OCI-LY7 (cell line): ENCODE results near the gene SH3BGRL3.

Experiments used
- EZH2phosphoT487 ChIP-seq: fragments of 200-600 bp; sonication (generic); IDR thresholded peaks from 2 replicates; pipeline ENCODE4 v1.6.1; 2018; ENCODE audit warnings: low read depth, borderline replicate concordance, mild to moderate bottlenecking, mixed run types, antibody characterized with exemption, low read length, moderate library complexity, mixed read lengths
- TF ChIP-seq, protein P1 (sequence below): fragments of 200-600 bp; sonication (generic); conservative IDR thresholded peaks from 2 replicates; pipeline ENCODE4 v1.5.1; 2014; ENCODE audit warnings: mild to moderate bottlenecking, antibody characterized with exemption, low read length, moderate library complexity, mixed read lengths

DNA sequence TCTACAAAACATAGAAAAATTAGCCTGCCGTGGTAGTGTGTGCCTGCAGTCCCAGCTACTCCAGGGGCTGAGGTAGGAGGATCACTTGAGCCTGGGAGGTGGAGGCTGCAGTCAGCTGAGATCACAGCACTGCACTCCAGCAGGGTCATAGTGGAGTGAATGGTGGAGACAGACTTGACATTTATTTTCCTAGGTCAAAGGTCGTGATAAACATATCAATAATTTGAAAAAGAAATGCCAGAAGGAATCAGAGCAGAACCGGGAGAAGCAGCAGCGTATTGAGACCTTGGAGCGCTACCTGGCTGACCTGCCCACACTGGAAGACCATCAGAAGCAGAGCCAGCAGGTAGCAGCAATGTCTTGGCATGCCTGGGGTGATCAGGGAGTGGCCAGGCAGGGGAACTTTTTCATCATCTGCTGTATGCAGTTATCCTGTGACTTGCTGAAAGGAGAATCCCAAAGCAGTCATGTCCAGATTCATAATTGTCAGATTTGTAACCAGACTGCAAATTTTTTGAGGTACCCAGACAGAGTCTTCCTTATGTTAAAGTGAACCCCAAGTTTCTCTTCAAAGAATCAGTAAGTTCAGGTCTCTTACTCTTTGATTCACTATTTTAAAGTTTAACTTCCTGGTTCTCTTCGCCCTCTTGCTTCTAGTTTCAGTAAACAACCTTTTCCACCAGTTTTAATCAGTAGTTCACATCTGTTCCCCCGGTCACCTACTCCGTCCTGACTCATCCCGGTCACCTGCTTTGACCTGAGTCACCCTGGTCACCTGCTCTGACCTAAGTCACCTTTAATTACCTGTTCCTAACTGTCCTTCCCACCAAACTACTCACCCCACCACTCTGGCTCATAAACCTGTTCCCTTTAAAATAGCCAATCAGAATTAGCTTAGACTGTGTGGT lies 11.3 kb upstream of the SH3BGRL3 start:
- TF ChIP-seq, protein P1, sequence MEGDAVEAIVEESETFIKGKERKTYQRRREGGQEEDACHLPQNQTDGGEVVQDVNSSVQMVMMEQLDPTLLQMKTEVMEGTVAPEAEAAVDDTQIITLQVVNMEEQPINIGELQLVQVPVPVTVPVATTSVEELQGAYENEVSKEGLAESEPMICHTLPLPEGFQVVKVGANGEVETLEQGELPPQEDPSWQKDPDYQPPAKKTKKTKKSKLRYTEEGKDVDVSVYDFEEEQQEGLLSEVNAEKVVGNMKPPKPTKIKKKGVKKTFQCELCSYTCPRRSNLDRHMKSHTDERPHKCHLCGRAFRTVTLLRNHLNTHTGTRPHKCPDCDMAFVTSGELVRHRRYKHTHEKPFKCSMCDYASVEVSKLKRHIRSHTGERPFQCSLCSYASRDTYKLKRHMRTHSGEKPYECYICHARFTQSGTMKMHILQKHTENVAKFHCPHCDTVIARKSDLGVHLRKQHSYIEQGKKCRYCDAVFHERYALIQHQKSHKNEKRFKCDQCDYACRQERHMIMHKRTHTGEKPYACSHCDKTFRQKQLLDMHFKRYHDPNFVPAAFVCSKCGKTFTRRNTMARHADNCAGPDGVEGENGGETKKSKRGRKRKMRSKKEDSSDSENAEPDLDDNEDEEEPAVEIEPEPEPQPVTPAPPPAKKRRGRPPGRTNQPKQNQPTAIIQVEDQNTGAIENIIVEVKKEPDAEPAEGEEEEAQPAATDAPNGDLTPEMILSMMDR, result no peak
- TF ChIP-seq EZH2phosphoT487, result no peak
